ENCODE data around the gene PLEKHO1. TPM values are rescaled to one million over a fixed set of nuclear protein-coding genes. Genes with fewer than 3 reads are reported as not detected.
A peak's percentile ranks its signal among the peaks of the same experiment; 100 is the strongest.

The PLEKHO1 gene
- polyA plus RNA-seq, 1 experiment = 62.0 TPM

- Histone ChIP-seq H3K9me3 (ENCODE audit: control insufficient read depth, insufficient read depth, low read length) (no peaks in the 10 kb centered on the region), H3K4me3 (ENCODE audit: low read depth, low read length) (no peak overlapping the region), H3K27ac (ENCODE audit: low read depth, low read length) (no peak overlapping the region), H3K27me3 (ENCODE audit: control insufficient read depth, insufficient read depth, low read length) (no peaks in the 10 kb centered on the region)
- peak; percentile 80 for TF ChIP-seq CTCF (IDR thresholded peaks at IDR 0.05; ENCODE audit: low read depth, low read length)
- DNase-seq (ENCODE audit: low read depth, low spot score) = no peak
- CTCF ChIA-PET = interaction anchor here (0.5 to 11.4 kb wide), 15 partner anchors 9 to 117 kb away, joined by 3 to 238 read pairs (median 4); partner anchors contain the start of gene VPS45
- POLR2A ChIA-PET = interaction anchor here (0.6 to 1.8 kb wide), 3 partner anchors 16 to 278 kb away, joined by 4 to 7 read pairs (median 4); partner anchors contain the start of gene PLEKHO1
Observed at GRCh38 chr1:150165622-150166612, 16.2 kb downstream of the PLEKHO1 start.

GRCh38 chr1:150168960-150169601 lies 19.4 kb downstream of the PLEKHO1 start:
- no peak for DNase-seq (ENCODE audit: low read depth, low spot score)
- no peaks in the 10 kb centered on the region for H3K27me3 ChIP-seq (ENCODE audit: control insufficient read depth, insufficient read depth, low read length)
- H3K9me3 ChIP-seq (ENCODE audit: control insufficient read depth, insufficient read depth, low read length) = no peaks in the 10 kb centered on the region
- no peak overlapping the region for H3K4me3 ChIP-seq (ENCODE audit: low read depth, low read length)
- ChIA-PET POLR2A (no interaction called here), CTCF (interaction anchor here (0.6 to 11.4 kb wide), 33 partner anchors 8 to 393 kb away, joined by 3 to 238 read pairs (median 5); partner anchors contain the start of gene VPS45)
- no peak overlapping the region for H3K27ac ChIP-seq (ENCODE audit: low read depth, low read length)
- peak; percentile 89 for TF ChIP-seq CTCF (IDR thresholded peaks at IDR 0.05; ENCODE audit: low read depth, low read length)

- ChIA-PET POLR2A (no interaction called here), CTCF (interaction anchor here (0.6 to 11.4 kb wide), 3 partner anchors 15 to 234 kb away, joined by 3 to 238 read pairs (median 39); no protein-coding TSS in a partner anchor)
Observed at GRCh38 chr1:150171801-150172200, 22.1 kb downstream of the PLEKHO1 start.

GRCh38 chr1:150173141-150173585 lies 23.4 kb downstream of the PLEKHO1 start:
- no peaks in the 10 kb centered on the region for H3K9me3 ChIP-seq (ENCODE audit: control insufficient read depth, insufficient read depth, low read length)
- CTCF ChIA-PET = interaction anchor here (5.0 to 11.4 kb wide), 2 partner anchors 14 to 100 kb away, joined by 39 to 238 read pairs; no protein-coding TSS in a partner anchor
- no peak for TF ChIP-seq CTCF (IDR thresholded peaks at IDR 0.05; ENCODE audit: low read depth, low read length)
- no peaks in the 10 kb centered on the region for H3K27me3 ChIP-seq (ENCODE audit: control insufficient read depth, insufficient read depth, low read length)
- no peak overlapping the region for H3K27ac ChIP-seq (ENCODE audit: low read depth, low read length)
- H3K4me3 ChIP-seq (ENCODE audit: low read depth, low read length) = no peak overlapping the region
- no peak for DNase-seq (ENCODE audit: low read depth, low spot score)
- POLR2A ChIA-PET = no interaction called here

More at GRCh38 chr1:150171801-150172200, 22.1 kb downstream of the PLEKHO1 start:
- H3K4me3 ChIP-seq (ENCODE audit: low read depth, low read length) = no peak overlapping the region
- no peak for TF ChIP-seq CTCF (IDR thresholded peaks at IDR 0.05; ENCODE audit: low read depth, low read length)
- no peak overlapping the region for H3K27ac ChIP-seq (ENCODE audit: low read depth, low read length)
- no peaks in the 10 kb centered on the region for H3K9me3 ChIP-seq (ENCODE audit: control insufficient read depth, insufficient read depth, low read length)
- DNase-seq (ENCODE audit: low read depth, low spot score) = no peak
- no peaks in the 10 kb centered on the region for H3K27me3 ChIP-seq (ENCODE audit: control insufficient read depth, insufficient read depth, low read length)

Data from AG04450 (cell line).